ENCODE results near the gene FOXC1.

Gene FOXC1

GRCh38 chr6:1612974-1613306, 3.2 kb downstream of the FOXC1 start:
- no peak for DNase-seq

- no peak for DNase-seq
These were observed 3.6 kb downstream of the FOXC1 start for GRCh38 chr6:1613346-1613687.

GRCh38 chr6:1613688-1614447, 4.2 kb downstream of the FOXC1 start:
- DNase-seq: no peak

- no peak for DNase-seq
These were observed 4.9 kb downstream of the FOXC1 start for GRCh38 chr6:1614448-1615150.

- DNase-seq: no peak
These were observed 5.6 kb downstream of the FOXC1 start for GRCh38 chr6:1615151-1615852.

- DNase-seq: no peak
These were observed 6.2 kb downstream of the FOXC1 start for GRCh38 chr6:1615853-1616420.

- DNase-seq: no peak
These were observed 7.2 kb downstream of the FOXC1 start for GRCh38 chr6:1616701-1617463.

GRCh38 chr6:1617466-1618310, 8.0 kb downstream of the FOXC1 start:
- DNase-seq: no peak

- no peak for DNase-seq
These were observed 8.8 kb downstream of the FOXC1 start for GRCh38 chr6:1618311-1619097.

GRCh38 chr6:1619098-1619672, 9.5 kb downstream of the FOXC1 start:
- DNase-seq: no peak

GRCh38 chr6:1619673-1620503, 10.2 kb downstream of the FOXC1 start:
- no peak for DNase-seq

- no peak for DNase-seq
These were observed 10.9 kb downstream of the FOXC1 start for GRCh38 chr6:1620504-1621069.

- DNase-seq: no peak
These were observed 11.5 kb downstream of the FOXC1 start for GRCh38 chr6:1621070-1621701.

GRCh38 chr6:1622220-1622850, 12.6 kb downstream of the FOXC1 start:
- DNase-seq: no peak

GRCh38 chr6:1622851-1623768, 13.4 kb downstream of the FOXC1 start:
- DNase-seq: no peak

GRCh38 chr6:1623769-1624057, 14.0 kb downstream of the FOXC1 start:
- DNase-seq: no peak

- no peak for DNase-seq
These were observed 14.5 kb downstream of the FOXC1 start for GRCh38 chr6:1624058-1624850.
